HEK293T (cell line): ENCODE results near the gene MBOAT7.

ENCODE experiments used
- BHLHE40 ChIP-seq: fragments of 450-650 bp; IDR thresholded peaks from 2 replicates; pipeline ENCODE4 v1.6.1; 2016; ENCODE audit warnings: mild to moderate bottlenecking, moderate library complexity, borderline replicate concordance
- CTBP1 ChIP-seq: fragments of 450-650 bp; IDR thresholded peaks from 2 replicates; pipeline ENCODE4 v1.6.1; 2016; ENCODE audit warnings: borderline replicate concordance
- L3MBTL2 ChIP-seq: fragments of 450-650 bp; conservative IDR thresholded peaks from 2 replicates; pipeline ENCODE4 v1.6.1; 2016; ENCODE audit warnings: mild to moderate bottlenecking
- SP1 ChIP-seq: fragments of 450-650 bp; IDR thresholded peaks from 2 replicates; pipeline ENCODE4 v1.6.1; 2017

DNA sequence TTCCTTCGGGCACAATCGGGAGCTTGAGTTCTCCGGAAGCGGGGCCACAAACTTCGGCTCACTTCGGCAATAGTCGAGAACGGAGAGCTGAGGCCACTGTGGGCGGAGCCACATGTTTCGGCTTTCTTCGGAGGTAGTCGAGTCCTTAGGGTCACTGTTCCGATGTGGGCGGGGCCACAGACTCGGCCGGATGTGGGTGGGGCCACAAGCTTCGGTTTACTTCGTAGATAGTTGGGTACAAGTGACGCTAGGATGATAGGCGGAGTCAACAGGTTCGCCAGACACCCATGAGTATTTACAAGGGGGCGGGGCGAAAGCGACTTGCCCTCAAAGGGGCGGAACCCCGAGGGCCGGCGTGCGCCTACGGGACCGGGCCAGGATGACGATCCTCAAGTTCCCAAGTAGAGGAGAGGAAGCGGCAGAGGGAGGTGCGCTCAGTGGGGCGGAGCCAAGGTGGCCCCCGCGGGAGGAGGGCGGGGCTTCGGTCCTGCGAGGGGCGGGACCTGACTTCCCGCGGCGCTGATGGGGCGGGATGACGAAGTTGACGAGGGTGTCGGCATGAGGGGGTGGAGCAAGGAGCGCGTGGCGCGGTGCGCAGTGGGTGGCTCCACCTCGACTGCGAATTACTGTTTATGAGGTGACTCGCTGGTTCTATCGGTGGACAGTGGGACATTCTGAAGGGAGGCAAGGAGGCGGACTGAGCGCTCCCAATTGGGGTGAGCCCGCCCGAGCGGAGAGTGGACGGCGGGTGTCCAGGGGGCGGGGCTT, 539 bp upstream of the MBOAT7 start:
- TF ChIP-seq L3MBTL2 (peak; percentile 88), BHLHE40 (no peak), CTBP1 (no peak), SP1 (no peak; the same call in none of the 2 replicates)
